Neuron (in vitro differentiated cells): ENCODE results near the gene OR2AG1.
"Not testable (repeated sequence)": the region's sequence is repeated elsewhere in the genome, so short reads cannot be mapped to it uniquely, and the experiment has no call there.

Experiments used
- H2AFZ ChIP-seq: one replicate; pipeline ENCODE4 v1.6.1; 2013; ENCODE audit warnings: low read depth, mild to moderate bottlenecking, inconsistent platforms, low read length, moderate library complexity
- H3K27me3 ChIP-seq: one replicate; pipeline ENCODE4 v1.6.1; 2013; ENCODE audit warnings: low read length; ENCODE audit not compliant: insufficient read depth
- H3K36me3 ChIP-seq: one replicate; pipeline ENCODE4 v1.6.1; 2013; ENCODE audit warnings: low read length; ENCODE audit not compliant: insufficient read depth
- H3K4me1 ChIP-seq: one replicate; pipeline ENCODE4 v1.6.1; 2013; ENCODE audit warnings: low read length; ENCODE audit not compliant: insufficient read depth
- H3K4me3 ChIP-seq: 2 replicates; pipeline ENCODE4 v1.5.1; 2013; ENCODE audit warnings: mild to moderate bottlenecking, low read length, moderate library complexity
- H3K9me3 ChIP-seq: one replicate; pipeline ENCODE4 v1.6.1; 2013; ENCODE audit warnings: low read length

Gene OR2AG1

DNA sequence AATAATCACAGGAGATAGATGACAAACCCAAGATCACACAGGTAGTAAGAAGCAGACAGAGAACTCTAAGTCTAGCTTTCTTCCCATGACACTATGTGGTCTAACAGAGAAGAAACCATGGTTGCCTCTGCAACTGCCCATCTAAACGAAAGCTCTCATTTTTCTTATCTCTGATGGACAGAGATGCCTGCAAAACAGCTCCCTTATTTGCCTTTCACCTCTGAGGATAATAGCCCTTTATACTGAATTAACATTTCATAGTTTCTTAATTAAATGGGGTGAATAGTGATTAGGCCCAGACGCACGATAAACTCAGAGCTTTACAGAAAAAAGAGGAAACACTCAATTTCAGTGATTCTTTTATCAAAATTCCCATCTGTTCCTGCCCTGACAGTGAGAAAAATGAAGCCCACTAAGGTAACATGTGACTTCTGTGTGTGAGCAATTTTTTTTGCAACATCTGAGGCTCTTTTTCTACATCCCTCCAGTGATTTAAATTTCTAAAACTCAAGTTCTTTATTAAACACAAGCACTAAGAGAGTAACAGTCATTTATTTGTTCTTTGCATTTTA is 35.6 kb upstream of the OR2AG1 start:
- Histone ChIP-seq H3K36me3 (no peaks in the 10 kb centered on the region), H3K4me1 (no peaks in the 10 kb centered on the region), H3K4me3 (no peak overlapping the region), H3K9me3 (no peaks in the 10 kb centered on the region), H2AFZ (no peak overlapping the region), H3K27me3 (no peaks in the 10 kb centered on the region)

DNA sequence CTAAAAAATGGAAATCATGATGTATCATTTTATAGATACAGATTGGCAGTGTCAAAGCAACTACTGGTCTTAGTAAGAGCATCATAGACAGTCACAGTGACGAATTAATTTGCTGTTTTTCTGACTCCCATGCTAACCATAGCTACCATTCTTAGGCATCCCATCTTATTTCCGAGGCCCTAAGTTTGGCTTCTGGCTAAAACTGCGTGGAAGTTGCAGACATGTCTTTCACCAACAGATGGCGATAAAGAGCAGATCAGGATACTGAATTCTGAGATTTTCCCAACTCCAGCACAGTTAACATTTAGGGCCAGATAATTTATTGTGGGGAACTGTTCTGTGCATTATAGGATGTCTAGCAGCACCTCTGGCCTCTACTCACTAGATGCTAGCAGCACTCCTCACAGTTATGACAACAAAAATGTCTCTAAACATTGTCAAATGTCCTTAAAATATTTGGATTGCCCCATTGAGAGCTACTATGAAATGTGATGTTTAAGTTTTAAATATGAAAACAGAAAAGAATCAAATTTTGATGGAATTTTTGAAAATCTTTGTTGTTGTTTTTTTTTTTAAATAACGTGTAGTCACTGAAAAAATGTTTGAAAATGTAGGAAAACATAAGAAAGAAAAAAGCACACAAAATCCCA is 27.4 kb upstream of the OR2AG1 start:
- no peak overlapping the region for H3K4me3 ChIP-seq
- H3K27me3 ChIP-seq = no peaks in the 10 kb centered on the region
- H3K4me1 ChIP-seq = no peaks in the 10 kb centered on the region
- H2AFZ ChIP-seq = no peak overlapping the region
- H3K9me3 ChIP-seq = no peaks in the 10 kb centered on the region
- H3K36me3 ChIP-seq = no peaks in the 10 kb centered on the region

DNA sequence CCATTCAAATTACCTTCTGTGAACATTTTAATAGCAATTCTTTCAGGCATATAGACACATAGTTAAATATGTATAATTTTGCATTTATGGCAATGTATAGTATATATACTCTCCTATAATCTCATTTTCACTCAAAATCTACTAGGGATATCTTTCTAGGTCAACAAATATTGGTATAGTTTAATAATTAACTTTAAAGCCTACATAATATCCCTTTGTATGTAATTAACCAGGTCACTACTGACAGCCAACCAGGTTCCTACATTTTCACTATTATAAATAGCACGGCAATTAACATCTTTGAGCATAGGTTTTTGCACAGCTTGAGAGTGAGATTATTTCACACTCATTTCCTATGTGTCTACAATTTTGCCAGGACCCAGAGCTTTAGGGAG is 26.9 kb upstream of the OR2AG1 start:
- Histone ChIP-seq H3K9me3 (no peaks in the 10 kb centered on the region), H3K36me3 (no peaks in the 10 kb centered on the region), H2AFZ (no peak overlapping the region), H3K4me3 (no peak overlapping the region), H3K4me1 (no peaks in the 10 kb centered on the region), H3K27me3 (no peaks in the 10 kb centered on the region)

DNA sequence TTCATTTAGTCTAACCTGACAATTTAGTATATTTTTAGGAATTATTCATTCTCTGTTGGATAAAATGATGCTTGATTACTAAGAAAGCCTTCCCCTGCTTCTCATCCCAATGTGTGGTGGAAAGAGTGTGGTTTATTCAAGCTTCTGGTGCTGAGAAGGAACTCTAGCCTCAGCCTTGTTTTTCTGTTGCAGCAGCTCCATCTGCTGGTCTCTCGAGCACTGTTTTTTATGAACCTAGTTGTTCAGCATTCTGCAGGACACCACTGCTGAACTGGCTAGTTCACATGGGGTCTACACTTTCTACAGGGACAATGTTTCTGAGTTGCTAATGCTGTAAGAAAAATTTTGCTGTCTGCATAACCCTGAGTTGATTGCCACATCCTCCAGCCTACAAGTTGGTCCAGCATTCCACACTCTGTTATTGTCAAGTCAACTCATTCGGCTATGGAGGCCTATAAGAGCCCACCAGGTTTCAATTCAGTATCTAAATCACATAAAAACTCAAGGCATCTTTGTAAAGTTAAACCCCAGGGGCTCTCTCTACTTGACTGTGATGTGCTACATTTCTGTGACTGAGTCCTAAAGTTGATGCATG is 25.4 kb upstream of the OR2AG1 start:
- no peaks in the 10 kb centered on the region for H3K4me1 ChIP-seq
- no peaks in the 10 kb centered on the region for H3K9me3 ChIP-seq
- no peak overlapping the region for H3K4me3 ChIP-seq
- no peaks in the 10 kb centered on the region for H3K27me3 ChIP-seq
- no peak overlapping the region for H2AFZ ChIP-seq
- H3K36me3 ChIP-seq = no peaks in the 10 kb centered on the region

DNA sequence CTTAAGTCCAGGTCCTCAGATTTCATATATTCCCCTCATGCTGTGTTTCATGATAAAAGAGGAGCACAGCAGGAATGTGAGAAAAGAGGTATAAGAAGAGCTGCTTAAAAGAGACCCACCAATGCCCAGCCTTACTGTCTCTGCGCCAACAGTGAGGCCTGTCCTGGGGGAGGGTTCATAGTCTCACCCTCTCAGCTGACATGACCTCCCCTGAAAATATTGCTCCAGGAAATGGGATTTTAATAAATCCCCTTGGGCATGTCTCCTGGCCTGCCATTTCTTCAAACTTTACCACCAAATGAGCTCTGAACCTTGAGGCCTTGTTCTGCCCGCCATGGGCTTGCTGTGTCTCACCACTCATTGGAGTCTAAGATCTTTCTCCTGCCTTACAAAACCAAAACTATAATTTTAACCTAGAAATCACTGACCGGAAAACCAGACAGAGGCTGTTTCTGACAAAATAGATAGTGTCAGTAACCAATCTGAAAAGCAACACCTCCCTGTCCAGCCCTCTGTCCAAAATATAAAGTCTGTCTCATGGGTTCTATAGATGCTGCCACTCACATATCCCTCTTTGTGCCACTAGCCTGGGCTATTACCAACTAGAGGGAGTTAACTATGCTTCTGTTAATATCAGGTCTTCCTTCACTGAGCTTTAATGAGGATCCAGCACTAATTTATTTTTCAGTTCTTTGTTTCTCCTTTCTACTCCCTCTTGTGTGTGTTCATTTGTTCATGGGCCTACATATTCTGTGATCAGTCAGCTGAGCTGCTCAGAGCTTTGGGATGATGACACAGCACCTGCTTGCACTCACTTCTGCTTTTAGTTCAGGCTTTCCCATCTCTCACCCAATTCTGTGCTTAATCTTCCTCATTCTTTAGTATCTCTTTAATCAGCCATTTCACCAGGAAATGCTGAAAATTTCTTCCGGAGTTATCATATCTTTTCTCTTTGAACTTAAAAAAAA is 10.6 kb upstream of the OR2AG1 start, which contains the start of gene OR2AG2:
OR2AG2 (minus strand) TSS at position 51 of the 968 bp plus-strand sequence. CDS start 3,019 bp downstream, outside the sequence.
- Histone ChIP-seq H3K4me3 (no peak within 1 kb of the TSS), H3K27me3 (no peaks in the 10 kb centered on the region), H2AFZ (no peak within 1 kb of the TSS), H3K36me3 (no peaks in the 10 kb centered on the region), H3K9me3 (no peaks in the 10 kb centered on the region), H3K4me1 (no peaks in the 10 kb centered on the region)

DNA sequence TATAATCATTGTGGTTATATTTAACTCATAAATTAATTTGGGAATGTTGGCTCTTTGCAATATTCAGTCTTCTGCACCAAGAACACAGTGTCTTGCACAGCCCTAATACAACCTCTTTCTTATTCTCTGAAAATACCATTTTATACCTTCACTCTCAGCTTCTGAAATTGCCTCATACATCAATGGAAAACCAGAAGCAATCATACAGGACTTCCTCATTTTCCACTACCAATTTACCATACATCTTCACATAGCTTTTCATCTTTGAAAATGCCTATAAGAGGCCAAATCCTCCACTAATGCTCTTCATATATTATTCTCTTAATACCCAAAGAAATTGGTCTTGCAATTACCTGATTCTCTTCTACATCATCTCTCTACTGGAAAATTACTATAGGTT is 4.3 kb upstream of the OR2AG1 start:
- no peaks in the 10 kb centered on the region for H3K4me1 ChIP-seq

DNA sequence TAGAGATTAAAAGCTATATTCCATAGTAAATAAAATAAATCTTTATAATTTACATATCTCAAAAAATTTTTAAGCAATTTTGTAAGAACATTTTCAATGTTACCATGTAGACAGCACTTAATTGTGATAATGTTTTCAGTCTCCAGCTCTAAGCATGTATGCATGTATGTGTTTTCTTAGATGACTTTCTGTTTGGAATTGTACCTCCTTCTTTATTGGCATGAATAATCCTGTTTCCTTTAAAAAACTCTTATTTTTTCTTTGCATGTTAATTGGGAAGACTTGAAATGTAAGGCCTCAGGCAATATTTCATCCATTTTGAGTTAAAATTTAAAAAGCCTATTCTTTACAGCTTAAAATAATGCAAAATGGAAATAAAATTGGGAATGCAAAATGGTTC is 2.0 kb upstream of the OR2AG1 start:
- Histone ChIP-seq H3K36me3 (no peaks in the 10 kb centered on the region), H3K4me3 (no peak overlapping the region), H3K27me3 (no peaks in the 10 kb centered on the region), H2AFZ (no peak overlapping the region), H3K4me1 (no peaks in the 10 kb centered on the region), H3K9me3 (no peaks in the 10 kb centered on the region)

More for the DNA sequence above, 4.3 kb upstream of the OR2AG1 start:
- H3K4me3 ChIP-seq = no peak overlapping the region
- no peaks in the 10 kb centered on the region for H3K36me3 ChIP-seq
- H2AFZ ChIP-seq = no peak overlapping the region
- H3K27me3 ChIP-seq = no peaks in the 10 kb centered on the region
- H3K9me3 ChIP-seq = no peaks in the 10 kb centered on the region

DNA sequence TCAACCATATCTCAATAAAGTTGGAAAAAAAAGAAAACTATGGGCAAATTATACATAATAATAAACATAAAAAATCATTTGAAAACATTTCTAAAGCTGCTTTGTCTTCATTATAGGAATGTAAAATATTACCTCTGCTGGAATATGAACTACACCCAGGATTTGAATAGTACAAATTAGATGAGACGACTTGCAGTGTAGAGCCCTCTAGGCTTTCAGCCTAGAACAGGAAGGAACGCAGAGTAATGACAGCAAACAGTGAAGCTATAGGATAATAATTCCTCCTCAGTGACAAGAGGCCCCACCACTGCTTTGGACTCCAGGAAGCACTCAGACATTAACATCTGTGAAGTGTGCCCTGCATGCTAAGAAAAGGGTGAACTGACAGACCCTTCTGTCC is 7.7 kb downstream of the OR2AG1 start:
- no peaks in the 10 kb centered on the region for H3K9me3 ChIP-seq
- no peak overlapping the region for H3K4me3 ChIP-seq
- no peaks in the 10 kb centered on the region for H3K27me3 ChIP-seq
- H3K4me1 ChIP-seq = no peaks in the 10 kb centered on the region
- H3K36me3 ChIP-seq = no peaks in the 10 kb centered on the region
- no peak overlapping the region for H2AFZ ChIP-seq

DNA sequence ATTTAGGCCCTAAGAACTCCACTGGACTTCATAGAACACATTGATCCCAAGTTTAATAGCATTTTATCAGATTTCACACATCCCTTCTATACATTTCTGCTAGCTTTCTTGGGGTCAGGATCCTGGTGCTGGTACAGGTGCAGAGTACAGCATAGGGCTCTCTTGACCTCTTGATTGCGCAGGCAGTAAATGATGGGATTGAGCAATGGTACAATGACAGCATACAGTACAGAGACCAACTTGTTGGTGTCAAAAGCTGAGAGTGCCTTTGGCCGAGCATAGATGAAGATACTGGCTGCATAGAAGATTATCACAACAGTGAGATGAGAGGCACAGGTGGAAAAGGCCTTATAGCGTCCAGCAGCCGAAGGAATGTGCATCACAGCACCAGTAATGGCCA is 11.8 kb downstream of the OR2AG1 start:
- Histone ChIP-seq H3K4me1 (no peaks in the 10 kb centered on the region), H2AFZ (no peak overlapping the region), H3K4me3 (no peak overlapping the region), H3K27me3 (no peaks in the 10 kb centered on the region), H3K36me3 (no peaks in the 10 kb centered on the region), H3K9me3 (no peaks in the 10 kb centered on the region)

DNA sequence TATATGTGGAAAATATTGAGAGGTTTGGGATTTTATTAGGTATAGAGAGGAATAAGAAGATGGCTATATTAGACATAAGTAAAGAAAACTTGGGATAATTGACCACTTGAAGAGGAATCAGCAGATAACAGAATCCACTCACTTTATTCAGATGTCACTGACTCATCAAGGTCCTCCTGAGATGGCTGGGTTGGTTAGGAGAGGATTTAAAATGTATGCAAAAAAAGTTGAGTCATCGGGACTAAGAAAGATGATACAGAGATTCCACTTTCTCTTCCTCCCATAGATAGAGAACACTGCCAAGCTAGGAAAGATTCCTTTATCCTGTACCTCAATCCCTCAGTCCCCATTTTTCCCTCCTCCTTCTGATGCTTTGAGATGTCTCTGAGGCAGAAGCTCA is 16.6 kb downstream of the OR2AG1 start, which contains the start of gene OR6A2:
OR6A2 (minus strand) TSS at position 288 of the 400 bp plus-strand sequence. CDS start 3,981 bp downstream, outside the sequence.
- Histone ChIP-seq H2AFZ (no peak within 1 kb of the TSS), H3K27me3 (no peaks in the 10 kb centered on the region), H3K4me3 (no peak within 1 kb of the TSS), H3K4me1 (no peaks in the 10 kb centered on the region), H3K9me3 (no peaks in the 10 kb centered on the region), H3K36me3 (no peaks in the 10 kb centered on the region)

DNA sequence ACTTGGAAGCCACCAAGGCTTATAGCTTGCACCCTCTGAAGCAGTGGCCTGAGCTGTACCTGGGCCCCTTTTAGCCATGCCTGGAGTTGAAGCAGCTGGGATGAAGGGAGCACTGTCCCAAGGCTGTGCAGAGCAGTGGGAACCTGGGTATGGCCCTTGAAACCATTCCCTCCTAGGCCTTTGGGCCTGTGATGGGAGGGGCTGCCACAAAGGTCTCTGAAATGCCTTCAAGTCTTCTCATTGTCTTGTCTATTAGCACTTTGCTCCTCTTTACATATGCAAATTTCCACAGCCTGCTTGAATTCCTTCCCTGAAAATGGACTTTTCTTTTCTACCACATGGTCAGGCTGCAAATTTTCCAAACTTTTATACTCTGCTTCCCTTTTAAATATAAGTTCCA is 18.3 kb downstream of the OR2AG1 start:
- H3K4me1 ChIP-seq, H3K4me3 ChIP-seq, H3K9me3 ChIP-seq, H2AFZ ChIP-seq, H3K36me3 ChIP-seq, H3K27me3 ChIP-seq: not testable (repeated sequence)

DNA sequence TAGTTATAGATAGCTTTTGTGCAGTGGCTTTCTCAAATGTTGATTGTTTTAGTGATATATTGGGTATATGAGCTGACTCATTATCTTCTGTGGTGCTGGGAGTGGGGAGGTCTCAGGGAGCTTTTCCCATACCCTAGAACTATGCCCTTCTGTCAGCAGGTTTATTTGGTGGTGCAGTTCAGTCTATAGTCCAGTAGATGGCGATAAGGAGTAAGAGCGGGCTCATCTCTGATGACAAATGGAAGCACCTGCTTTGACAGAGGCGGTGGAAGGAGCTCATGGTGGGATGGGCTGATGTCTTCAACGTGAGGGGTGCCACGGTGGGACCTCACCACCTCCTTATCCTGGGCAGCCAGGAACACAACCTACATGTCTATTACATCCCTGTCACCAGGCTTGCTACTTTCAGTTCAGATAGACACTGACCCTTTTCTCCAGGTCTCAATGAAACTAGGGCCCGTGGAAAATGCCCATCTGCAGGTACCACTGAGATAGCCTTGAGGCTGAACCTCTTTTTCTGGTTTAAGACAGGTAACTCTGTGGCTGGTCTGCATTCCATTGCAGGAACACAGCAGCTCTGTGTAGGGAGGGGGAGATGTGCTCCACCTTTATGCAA is 29.7 kb downstream of the OR2AG1 start:
- Histone ChIP-seq H3K36me3 (no peaks in the 10 kb centered on the region), H3K4me1 (no peaks in the 10 kb centered on the region), H3K4me3 (no peak overlapping the region), H2AFZ (no peak overlapping the region), H3K9me3 (no peaks in the 10 kb centered on the region), H3K27me3 (no peaks in the 10 kb centered on the region)
